ENCODE data around the gene EDN2.

The EDN2 gene

DNA sequence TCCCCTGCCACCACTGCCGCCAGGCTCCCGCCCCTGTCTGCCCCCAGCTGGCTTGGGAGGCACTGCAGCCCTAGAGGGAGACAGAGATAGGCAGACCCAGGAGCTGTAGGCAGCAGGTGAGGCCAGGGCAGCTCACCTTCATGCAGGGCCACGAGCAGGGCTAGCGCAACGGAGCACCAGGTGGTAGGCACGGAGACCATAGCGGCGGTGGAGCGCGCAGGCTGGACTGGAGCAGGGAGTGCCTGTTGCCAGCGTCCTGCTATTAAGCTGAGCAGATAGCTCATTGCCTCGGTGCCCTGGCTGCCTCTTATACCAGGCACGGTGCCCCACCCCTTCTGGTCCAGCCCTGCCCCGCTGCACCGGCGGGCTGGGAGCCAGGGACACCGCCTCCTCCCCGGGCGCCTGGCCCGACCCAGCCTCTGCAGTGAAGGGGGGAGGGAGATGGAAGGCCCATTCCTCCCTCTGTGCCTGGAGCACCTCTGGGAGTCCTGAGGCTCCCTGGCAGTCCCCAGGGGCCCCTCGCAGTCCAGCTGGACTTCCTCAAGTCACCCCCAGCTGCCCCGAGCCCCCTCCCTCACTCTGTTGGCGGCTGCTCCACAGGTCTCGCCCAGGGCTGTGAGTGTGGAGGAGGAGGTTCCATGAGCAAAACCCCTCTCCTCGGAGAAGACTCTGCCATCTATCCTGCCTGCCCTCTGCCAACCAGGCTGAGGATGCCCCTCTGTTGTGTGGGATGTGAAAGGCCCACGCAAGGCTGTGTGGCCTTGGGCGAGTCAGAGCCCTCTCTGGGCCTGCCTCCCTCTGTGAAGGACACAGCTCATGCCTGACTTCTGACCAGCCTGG, at the start of gene EDN2:
Gene EDN2 (minus strand): TSS at position 282 of the 840 bp plus-strand sequence. CDS start 82 bp downstream, at position 200.
- DNase-seq = peak; percentile 87

DNA sequence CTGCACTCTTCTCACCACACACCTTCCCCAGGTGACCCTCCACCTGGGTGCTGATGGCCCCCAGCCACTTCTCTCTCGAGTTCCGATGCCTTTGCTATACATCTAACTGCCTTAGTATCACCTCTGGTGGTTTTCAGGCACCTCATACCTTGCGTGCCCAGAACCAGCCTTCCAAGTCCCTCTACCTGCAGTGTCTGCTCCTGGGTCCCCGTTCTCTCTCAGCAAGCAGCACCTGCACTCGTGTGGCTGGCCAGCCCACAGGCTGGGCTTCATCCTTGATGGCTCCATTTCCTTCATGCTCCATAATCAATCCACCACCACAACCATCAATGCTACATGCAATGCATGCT, 49.2 kb upstream of the EDN2 start:
- DNase-seq = no peak

DNA sequence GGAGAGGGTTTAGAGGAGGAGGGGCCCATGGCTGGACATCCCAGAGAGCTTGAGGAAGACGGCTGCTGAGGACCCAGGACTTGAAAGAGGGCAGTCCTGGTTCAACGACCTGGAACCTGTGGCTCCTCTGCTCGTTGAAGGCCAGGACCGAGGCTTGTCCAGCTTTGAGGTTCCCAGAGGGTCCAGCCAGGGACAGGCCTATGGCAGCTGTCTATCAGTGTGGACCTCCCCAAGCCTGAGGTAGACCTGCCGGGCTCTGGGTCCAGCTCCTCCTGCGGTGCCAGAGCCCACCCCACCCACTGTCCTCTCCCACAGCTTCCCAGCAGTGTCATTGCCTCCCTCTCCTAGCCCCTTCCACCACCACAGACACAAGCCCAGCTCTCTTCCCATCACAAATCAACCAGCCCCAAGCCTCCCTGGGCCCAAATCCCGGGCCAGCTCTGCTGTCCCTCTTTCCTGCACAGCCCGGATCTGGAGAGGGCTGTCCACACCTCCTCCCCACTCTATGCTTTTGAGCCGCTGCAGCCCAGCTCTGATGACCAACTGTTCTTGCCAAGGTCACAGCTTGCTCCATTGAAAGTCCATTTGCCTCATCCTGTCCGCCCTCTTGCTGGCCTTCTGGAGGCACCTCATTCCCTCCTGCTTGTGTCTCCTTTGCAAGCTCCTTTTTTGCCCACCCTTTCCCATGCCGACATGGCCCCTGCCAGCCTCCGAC, 48.7 kb upstream of the EDN2 start:
- no peak for DNase-seq

DNA sequence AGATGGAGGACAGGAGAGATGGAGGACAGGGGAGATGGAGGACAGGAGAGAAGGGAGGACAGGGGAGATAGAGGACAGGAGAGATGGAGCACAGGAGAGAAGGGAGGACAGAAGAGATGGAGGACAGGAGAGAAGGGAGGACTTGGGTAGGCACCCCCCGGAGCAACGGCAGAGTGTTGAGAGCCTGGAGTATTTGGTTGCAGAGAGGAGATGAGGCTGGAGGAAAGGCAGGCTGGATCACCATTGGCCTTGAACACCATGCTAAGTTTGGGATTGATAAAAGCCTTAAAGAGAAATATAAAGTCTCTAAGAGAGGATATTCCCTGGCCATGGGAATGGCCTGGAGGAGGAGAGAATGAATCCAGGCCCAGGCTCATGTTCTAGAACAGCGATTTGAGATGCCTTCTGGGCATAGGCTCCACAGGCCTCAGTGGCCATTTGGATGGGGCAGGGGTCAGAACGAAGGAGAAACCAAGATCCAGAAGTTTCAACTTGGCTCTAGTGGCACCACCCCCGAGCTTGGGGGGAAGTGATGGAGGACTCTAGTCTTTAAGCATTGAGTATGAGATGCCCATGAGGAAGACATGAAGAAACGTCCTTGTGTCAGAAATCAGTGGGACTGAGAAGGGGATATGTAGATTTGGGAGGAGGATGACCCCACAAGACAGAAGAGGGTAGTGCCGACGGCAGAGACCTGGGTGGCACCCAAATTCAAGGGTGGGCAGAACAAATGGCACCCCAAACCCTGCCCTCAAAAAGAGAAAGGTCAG, 47.9 kb upstream of the EDN2 start:
- DNase-seq = no peak

DNA sequence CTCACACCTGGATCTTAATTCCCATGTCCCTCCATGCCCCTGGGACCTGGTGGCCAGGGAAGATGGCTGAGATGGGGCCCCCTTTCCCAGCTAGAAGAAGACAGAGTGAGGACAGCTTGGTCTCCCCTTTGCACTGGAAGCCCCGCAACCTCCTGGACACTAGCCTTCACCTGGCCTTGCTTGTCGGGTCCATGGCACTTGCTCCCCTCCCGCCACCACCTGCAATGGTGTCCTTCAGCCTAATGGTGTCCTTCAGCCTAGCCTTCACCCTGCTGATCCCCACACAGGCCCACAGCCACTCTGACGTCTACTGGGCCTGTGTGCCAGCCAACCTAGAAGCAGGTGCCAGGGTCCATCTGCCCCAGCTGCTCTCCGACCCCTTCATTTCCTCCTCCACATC, 45.9 kb upstream of the EDN2 start:
- DNase-seq = no peak

DNA sequence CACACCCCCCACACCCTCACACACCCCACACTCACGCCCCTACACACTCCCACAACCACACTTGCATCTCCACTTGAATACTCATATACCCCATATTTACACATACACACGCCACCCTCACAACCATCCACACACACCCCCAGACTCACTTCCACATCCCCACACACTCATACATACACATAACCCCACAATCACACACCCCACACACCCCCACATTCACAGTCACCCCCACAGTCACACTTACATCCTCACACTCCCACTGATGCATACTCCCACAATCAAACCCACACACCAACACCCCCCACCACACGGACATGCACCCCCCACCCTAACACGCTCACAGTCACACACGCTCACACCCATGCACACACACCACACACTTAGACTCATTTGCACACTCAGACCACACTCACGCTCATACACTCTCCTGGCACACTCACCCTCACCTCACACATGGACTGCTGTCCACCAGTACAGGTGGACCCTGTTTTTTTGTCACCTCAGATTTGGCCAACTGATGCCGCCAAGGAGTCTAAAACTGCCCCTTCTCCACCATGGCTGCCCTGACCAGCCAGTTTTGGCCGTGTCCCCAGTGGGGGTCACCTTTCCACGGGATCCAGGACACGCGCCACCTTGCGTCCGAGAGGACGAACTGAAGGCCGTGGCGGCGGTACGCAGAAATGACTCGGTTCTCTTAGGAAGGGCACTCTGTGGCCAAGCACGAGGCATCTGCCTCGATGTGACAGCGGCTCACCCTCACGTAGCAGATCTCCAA, 45.3 kb upstream of the EDN2 start:
- no peak for DNase-seq

DNA sequence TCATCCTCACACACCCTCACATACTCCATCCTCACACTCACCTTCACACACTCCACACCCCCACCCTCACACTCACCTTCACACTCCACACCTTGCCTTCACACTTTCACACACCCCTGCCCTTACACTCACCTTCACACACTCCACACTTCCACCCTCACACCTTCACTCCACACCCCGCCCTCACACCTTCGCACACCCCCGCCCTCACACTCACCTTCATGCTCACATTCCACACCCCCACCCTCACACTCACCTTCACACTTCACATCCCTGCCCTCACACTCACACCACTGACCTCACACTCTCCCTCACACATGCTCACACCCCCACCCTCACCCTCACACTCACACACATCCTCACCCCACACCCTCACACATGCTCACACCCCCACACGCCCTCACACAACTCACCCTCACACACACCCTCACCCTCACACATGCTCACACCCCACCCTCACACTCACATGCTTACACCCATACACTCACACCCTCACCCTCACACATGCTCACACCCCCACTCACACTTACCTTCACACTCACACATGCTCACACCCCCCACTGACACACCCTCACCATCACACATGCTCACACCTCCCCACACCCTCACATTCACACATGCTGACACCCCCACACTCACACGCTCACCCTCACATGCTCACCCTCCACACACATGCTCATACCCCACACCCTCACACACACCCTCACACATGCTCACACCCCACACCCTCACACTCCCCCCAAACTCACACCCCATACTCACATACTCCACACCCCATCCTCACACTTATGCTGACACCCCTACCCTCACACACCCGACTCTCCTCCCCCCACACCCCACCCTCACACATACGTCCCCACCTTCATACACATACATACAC, 44.5 kb upstream of the EDN2 start:
- no peak for DNase-seq

DNA sequence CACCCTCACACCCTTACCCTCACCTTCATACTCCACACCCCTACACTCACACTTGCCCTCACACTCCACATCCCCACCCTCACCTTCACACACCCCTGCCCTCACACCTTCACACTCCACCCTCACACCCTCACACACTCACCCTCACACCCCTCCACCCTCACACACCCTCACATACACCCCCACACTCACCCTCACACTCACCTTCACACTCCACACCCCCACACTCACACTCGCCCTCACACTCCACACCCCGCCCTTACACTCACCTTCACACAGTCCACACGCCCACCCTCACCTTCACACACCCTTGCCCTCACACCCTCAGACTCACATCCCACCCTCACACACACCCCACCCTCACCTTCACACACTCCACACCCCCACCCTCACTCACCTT, 43.6 kb upstream of the EDN2 start:
- no peak for DNase-seq

DNA sequence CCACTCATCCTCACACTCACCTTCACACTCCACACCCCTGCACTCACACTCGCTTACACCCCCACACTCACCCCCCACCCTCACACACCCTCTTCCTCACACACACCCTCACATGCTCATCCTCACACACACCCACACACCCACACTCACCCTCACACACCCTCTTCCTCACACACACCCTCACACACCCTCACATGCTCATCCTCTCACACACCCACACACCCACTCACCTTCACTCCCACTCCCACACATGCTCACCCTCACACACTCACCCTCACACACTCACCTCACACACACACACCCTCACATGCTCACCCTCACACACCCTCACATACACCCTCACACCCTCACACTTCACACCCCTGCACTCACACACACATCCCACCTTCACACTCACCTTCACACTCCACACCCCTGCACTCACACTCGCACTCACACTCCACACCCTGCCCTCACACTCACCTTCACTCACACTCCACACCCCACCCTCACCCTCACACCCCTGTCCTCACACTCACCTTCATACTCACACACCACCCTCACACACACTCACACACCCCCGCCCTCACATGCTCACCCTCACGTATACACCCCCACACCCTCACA, 42.6 kb upstream of the EDN2 start:
- DNase-seq = no peak

DNA sequence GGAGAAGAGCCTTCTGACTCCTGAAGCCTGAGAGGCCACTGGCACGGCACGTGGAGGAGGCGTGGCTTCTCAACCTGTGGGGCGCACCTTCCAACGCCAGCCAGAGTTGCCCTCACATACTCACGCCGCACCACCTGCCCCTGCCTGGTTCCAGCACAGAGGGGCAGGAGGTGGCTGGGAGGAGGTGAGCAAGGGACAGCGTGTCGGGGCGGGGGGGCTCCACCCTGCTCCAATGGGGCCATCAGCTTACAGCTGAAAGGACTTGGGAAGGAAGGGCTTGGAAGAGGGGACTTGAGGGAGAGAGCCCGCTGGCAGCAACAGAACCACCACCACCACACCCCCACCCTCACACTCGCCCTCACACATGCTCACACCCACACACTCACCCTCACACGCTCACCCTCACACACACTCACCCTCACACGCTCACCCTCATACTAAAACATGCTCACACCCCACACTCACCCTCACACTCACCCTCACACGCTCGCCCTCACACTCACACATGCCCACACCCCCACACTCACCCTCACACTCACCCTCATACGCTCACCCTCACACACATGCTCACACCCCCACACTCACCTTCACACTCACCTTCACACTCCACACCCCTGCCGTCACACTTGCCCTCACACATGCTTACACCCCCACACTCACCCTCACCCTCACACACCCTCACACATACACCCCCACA, 41.6 kb upstream of the EDN2 start:
- DNase-seq = no peak

DNA sequence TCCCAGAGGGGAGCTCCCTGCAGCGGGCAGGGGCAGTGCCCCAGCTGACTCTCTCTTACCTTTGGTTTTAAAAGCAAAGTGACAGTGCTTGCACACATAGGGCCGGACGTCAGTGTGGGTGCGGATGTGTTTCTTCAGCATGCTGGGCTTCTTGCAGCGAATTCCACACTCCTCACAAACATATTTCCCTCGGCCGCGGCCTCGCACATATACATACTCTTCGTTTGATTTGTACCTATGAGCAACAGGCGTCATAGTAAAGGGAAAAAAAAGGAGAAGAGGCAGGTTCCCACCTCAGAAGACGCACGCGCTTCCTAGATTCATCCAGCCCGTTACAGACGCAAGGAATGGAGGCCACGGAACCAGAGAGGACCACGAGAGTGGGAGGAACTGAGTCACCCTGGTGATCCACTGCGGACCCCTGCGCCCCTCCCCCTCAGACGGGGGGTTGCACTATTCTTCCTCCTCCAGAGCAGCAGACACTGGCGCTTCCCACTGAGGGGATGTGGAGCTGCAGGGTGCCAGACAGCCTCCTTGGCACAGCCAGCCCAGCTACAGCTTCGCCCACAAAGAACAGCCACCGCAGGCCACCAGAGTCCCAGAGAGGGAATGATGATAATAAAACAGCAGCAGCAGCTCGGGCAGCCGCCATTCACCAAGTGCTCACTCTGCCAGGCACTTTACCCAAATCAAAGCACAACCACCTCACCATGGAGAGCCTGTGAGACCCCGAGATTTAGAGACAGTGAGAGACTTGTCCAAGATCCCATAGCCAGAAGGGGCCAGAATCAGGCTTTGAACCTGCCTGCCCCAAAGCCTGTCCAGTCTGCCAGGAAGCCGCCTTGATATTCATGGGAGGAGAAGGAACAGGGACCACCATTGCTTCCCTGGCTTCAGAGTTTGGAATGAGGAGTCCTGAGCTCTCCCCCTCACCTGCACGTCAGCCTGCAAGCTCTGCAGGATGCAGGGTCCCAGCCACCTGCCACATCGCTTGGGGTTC, 40.5 kb upstream of the EDN2 start:
- DNase-seq = no peak

DNA sequence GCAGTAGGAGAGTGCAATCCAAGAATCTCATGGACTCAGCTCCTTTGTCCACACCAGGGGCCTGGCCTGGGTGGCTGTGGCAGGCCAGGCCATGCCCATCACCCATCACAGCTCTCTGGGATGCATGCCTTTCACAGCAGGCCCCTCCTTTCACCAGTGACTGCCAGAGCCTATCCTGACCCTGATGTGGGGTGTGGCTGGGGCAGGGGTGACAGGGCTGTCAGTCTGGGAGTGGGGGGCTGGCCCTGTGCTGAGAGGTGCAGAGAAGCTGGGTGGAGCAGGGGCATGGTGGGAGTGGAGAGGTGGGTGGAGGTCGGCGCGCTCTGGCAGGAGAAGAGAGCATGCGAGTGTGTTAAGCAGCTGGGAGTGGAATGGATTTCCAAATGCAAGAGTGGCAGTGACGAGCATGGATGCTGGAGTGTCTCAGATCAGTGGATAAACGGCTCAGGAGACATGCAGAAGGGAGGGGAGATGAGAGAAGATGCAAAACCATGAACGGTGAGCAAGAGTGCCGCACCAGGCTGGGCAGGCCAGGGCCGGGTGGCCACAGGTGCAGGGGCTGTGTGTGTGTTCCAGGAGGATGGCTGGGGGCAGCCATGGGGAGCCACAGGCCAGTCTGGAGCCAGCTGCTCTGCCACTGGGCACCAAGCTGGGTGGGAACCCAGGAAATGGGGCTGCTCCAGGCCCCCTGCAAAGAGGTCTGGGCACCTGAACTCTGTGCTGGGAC, 39.6 kb upstream of the EDN2 start:
- no peak for DNase-seq

DNA sequence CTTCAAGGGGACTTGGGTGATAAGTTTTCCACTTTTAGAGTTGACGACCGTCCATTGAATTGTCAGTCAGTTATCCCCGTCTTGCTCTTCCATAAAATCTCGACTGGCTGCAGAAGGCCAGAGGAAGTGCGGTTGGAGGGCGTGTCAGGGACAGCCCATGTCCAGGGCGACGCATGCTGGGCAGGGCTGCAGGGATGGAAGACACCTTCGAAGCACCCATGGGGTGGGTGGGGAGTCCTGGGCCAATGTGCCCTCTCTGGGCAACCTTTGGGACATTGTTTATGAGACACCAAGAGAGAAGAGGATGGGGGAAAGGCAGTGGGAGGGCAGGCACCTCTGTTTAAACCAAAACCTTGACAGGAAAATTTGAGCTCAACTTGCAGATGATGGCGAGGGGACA, 38.6 kb upstream of the EDN2 start:
- no peak for DNase-seq

DNA sequence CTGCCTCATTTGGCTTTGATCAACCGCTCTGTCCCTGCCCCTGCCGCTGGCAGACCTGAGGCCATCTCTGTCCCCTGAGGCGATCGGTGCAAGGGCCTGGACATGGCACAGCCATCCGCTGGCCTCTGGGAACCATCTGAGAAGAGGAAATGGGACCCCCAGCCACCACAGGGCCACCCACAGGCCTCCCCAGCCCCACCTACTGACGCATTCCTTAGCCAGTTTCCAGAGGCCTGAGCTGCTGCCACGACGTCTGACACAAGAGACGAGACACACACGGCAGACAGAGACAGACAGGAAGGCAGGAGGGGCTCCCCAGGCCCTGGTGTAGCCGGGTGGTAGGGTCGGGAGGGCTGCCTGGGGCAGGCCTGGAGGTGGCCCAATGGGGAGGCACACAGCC, 37.3 kb upstream of the EDN2 start:
- DNase-seq = no peak

DNA sequence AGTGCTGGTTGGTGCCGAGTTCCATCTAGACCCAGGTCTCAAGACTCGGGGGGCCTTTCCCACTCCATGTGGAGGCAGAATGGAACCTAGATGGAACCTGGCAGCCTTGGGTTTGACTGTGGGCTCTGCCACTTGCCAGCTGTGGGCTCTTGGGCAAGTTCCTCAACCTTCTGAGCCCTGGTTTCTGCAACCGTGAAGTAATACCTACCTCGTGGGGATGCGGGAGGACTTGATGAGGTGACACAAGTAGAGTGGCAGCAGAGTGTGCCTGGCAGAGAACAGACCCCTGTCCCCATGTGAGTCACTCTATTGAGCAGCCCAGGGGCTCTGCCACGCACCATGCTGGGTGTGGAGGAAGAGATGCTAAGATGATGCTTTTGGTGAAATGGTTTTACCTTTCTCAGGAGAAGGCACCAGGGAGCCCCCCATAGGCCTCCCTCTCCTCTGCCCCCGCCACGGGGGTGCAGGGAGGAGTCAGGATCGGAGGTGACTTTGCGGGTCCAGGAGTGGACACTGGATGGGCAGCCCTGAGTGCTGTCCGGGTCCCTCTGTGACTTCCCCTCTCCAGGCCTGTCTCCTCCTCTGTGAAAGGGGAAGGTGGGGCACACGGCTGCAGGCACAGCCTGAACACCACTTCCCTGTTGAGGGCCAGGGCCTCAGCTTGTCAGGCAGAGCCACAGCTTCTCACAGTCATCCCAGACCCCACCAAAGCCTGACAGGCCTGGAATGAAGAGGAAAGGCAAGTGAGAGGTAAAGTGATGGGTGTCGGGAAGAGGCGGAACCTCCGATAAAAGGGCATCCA, 36.7 kb upstream of the EDN2 start:
- no peak for DNase-seq

DNA sequence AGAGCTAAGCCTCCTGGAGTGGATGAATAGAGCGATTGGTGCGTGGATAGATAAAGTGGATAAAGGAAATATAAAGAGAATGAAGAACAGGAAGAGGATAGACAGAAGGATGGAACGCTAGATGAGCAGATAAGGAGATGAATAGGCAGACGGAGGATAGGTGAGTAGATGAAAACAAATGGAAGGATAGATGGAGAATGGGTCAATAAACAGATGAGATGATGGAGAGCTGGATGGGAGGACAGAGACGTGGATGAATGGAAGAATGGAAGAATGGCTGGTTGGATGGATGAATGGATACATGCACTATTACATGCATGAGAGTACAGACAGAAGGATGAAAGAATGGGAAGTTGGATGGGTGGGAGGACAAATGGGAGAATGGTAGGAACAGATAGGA, 35.2 kb upstream of the EDN2 start:
- DNase-seq = no peak

DNA sequence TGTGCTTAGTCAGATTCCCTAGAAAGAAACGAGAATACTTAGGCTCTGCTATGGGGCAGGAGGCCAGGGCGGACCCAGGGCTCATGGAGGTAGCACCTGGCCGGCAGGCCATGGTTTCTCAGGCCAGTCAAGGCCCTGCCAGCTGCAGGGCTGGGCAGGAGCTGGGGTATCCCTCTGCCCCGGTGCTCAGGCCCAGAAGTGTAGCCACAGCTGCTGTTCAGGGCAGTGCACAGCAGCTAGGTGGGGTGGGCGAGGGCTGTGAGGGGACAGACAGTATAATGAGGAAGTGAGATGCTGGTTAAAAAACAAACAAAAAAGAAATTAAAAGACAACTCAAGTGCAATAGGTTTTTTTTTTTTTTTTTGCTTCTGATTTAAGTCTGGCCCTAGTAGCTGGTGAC, 34.0 kb upstream of the EDN2 start:
- no peak for DNase-seq

DNA sequence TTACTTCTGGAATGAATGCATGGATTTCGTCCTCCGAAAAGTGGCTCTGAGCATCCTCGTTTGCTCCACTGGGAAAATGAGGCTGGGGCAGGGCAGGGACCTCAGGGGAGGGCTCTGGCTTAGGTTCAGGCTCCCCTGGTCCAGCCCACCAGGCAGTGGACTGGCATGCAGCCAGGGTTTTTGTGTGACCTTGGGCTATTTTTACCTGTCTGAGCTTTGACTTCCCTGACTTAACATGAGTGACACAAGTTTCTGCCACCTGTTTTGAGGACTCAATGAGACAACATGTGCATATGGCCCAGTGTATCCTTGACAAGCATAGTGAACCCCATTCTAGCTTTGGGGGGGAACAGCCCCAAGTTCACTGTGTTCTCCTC, 32.6 kb upstream of the EDN2 start:
- no peak for DNase-seq

Measured in NCI-H1092 treated with DMSO at 0.1 percent for 48 hours (cell line).